HG02938 (cell line): ENCODE results near the gene HOXD11.

Source experiments
- ATAC-seq: cut with Tn5 transposase; IDR thresholded peaks from one replicate; pipeline ENCODE4 v1.9.1; 2021; ENCODE audit warnings: mild to moderate bottlenecking, moderate library complexity; ENCODE audit not compliant: unreplicated experiment

The HOXD11 gene

GRCh38 chr2:176105078-176105729 lies 1.9 kb upstream of the HOXD11 start:
- no peak for ATAC-seq

GRCh38 chr2:176105730-176106580 lies 1.1 kb upstream of the HOXD11 start:
- ATAC-seq: no peak

DNA sequence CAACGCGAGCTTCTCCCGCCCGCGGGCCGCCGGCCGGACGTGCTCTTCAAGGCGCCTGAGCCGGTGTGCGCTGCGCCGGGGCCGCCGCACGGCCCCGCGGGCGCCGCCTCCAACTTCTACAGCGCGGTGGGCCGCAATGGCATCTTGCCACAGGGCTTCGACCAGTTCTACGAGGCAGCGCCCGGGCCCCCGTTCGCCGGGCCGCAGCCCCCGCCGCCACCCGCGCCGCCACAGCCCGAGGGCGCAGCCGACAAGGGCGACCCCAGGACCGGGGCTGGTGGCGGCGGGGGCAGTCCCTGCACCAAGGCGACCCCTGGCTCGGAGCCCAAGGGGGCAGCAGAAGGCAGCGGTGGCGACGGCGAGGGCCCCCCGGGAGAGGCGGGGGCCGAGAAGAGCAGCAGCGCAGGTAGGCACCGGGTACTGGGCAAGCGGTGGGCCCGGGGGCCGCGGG lies 676 bp downstream of the HOXD11 start:
- no peak for ATAC-seq

- ATAC-seq: no peak
These were observed 2.3 kb downstream of the HOXD11 start for GRCh38 chr2:176109192-176109901.

- ATAC-seq: no peak
These were observed 2.9 kb downstream of the HOXD11 start for GRCh38 chr2:176109946-176110345.

DNA sequence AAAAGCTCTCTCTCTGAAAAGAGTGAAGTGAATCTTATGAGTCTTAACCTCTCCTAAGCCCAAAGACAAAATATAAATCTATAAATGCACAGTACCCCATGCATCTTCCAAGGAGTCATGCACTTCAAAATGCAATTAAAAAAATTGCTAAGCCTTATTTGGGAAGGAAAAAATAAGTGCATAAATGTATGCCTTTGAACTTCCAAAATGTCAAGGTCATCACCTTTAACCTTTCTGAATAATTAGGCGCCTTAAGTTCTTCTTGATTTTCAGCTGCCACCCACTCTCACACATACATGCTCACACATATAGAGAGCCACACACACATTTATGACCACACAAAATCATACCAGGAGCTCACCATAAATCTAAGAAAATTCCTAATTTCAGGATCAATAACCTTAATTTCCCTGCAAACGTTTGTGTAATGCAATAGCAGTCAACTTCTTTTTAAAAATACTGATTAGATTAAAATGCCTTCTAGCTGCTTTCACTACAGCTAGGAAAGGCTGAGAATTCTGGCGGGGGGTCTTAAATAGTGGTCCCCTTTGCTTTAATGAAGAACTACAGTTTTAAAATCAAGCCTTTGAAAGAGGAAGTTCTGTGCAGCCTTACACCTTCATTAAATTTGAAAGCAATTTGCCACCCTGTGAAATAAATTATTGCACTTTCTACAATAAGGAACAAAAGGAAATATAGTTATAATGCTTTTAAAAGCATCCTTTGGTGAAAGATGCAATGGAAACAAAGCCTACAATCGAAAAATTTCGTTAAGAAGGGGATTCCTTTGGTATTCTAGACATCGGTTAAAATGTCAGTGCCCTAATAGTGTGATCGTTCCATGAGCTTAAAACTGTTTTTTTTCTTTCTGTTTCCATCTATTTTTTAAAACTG lies 3.6 kb downstream of the HOXD11 start:
- no peak for ATAC-seq

GRCh38 chr2:176111309-176111663 lies 4.2 kb downstream of the HOXD11 start:
- ATAC-seq: no peak

- ATAC-seq: no peak
These were observed 4.8 kb downstream of the HOXD11 start for GRCh38 chr2:176111846-176112374.

GRCh38 chr2:176112375-176113302 lies 5.6 kb downstream of the HOXD11 start:
- ATAC-seq: no peak

DNA sequence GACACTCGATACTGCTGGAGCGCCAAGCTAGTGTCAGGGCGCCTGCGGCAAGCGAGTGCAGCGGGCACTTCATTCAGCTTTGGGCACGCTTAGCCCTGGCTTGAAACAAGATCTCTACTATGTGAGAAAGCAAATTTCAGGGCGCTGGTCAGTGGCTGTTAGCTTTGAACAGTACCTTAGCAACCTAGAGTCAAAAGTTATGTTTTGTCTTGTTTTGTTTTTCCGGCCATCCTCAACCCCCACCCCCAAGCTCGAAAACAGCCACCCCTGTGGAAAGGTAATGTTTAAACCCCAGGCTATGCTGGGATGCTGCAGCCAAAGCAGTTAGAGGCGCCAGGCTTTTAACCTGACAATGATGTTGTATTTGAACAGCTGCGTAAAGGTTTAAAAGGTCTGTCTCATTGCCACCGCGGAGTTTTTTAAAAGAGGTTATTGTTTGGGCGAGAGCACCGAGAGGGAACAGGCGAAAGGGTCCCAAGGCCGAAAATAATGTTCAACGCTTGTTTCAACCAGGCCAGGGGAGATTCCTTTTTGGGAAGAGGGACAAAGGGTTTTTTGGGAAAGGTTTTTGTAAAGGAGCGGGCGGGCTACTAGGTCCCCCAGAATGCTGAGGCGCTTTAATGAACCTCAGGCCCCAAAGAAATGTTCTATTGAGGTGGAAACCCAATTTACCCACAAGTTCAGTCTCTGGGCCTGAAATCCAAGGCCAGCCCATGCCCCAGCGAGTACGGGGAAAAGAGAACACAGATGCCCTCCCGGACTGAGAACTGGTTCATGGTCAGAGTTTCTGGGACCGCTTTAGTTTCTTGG lies 7.2 kb downstream of the HOXD11 start:
- no peak for ATAC-seq

GRCh38 chr2:176114930-176115625 lies 8.0 kb downstream of the HOXD11 start:
- ATAC-seq: no peak

DNA sequence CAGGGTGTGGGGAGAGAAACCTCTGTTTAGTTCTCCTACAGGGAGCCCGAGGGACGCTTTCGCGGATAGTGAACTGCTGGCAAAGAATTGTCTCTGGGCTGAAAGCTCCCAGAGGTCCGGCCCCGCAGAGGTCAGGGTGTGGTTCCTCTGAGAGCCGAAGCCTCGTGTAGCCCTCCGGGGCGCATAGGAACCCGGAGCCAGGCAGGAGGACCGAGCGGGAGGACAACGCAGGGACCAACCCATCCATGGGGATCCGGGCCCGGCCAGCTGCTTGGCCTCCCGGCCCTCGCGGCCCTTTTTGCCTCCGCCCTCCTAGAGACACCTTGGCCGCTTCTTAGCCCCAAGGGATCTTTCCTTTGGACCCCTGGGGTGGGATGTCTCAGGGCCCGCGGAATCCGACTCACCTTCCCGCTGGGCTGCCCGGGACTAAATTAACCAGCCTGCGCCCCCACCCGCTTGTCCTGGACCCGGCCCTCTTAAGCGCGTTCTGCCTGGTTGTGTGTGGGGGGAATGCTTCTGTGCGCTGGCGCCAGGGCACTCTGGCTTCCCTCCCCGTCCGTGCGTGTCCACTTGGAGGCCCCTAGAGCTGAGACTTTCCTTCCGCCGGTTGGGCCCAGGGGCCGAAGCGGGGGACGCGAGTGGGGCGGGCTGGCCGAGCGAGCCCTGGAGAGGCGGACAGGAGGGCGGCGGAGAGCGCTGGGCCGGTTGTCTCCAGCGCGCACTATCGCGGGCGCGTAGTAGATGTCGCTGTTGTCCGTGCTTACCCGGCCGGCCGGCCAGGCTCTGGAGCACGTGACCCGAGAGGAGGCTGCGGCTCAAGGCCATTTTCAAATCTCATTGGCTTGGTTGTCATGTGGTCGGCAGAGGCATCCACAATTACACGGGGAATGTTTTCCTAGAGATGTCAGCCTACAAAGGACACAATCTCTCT lies 9.1 kb downstream of the HOXD11 start, which contains the start of gene HOXD10:
TSS of gene HOXD10 (plus strand) at position 896 of the 931 bp plus-strand sequence. CDS start 56 bp downstream, outside the sequence.
- ATAC-seq: no peak

GRCh38 chr2:176117162-176117822 lies 10.2 kb downstream of the HOXD11 start:
- no peak for ATAC-seq

DNA sequence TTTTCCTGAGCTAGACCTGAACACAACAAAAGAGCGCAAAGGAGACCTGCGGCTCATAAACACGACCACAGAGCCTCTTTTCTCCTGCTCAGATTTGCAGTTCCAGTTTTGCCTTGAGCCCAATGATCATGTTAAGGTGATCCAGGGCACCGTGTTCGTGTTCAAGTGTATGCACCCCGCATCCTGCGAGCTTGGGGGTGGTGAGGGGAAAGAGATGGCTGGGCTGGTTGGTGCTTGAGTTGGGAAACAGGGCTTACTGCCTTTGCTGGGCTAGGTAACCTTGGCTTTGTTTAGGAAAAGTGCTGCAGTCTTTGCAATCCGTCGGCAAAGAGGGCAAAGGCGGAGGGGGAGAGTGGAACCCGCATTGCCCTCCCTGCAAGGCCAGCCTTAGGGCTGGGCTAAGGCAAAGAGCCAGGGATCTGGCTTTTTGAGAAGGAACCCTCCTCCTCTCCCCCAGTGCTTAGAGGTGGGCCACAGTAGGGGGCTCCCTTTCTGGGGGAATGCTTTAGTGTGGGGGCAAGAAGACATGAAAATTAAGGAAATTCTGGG lies 10.8 kb downstream of the HOXD11 start:
- no peak for ATAC-seq

- no peak for ATAC-seq
These were observed 11.7 kb downstream of the HOXD11 start for GRCh38 chr2:176118601-176119339.
